Stimulated activated naive CD4-positive, alpha-beta T cell (primary cell): ENCODE measurements around the gene DUSP12.

ENCODE experiments used
- DNase-seq, 6 experiments: peaks; one replicate each; lab custom pipeline; 2025; lab: John Stamatoyannopoulos, UW

The DUSP12 gene

DNA sequence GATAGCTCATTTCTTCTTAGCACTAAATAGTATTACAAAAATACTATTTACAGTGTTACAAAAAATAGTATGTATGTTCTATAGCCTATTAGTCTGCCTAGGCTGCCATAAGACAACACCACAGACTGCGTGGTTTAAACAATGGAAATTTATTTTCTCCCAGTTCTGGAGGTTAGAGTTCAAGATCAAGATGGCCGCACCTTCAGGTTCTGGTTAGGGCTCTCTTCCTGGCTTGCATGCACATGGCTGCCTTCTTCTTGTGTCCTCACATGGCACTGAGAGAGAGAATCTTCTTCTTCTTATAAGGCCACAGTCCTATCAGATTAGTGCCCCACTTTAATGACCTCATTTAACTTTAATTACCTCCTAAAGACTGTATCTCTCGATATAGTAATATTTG is 20.7 kb downstream of the DUSP12 start:
- no peak for DNase-seq

GRCh38 chr1:161771161-161771560 is 21.6 kb downstream of the DUSP12 start:
- DNase-seq, result peak in 3 of 6 experiments; percentile 15 to 23 (median 20)

DNA sequence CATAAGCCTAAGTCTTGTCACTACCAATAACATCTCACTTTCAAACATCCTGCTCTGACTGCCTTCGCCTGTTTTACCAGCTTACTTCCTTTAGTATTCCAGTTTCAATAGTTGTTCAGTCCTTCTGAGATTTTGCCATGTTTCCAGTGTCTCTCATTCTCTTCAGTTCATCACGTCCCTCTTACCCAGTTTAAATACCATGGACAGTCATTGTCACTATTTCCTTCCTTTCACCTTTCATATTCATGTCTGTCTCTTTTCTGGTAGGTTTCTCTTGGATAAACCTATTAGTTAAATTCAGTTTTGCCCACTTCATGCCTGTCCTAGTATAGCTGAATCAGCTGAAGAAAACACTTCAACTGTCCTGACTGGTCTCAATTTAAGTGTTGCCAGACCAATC is 22.4 kb downstream of the DUSP12 start:
- DNase-seq, result no peak

DNA sequence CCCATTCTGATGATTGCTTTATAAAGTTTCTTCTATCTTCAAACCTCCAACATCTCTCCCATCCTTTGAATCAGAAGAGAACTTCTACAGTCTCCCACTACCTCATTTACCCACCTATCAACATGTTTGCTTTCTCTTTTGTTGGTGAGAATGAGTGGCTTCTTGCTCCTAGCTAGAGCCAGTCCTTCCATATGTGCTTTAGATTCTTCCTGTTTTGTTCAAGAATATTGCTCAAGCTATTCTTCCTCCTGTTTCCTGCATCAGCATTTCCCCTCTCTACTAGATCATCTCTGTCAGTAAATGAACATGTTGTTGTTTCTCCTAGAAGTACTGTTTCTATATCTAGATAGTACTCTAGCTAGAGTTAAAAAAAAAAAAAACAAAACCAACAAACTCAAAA is 22.8 kb downstream of the DUSP12 start:
- peak in 2 of 6 experiments; percentile 8 to 11 for DNase-seq

DNA sequence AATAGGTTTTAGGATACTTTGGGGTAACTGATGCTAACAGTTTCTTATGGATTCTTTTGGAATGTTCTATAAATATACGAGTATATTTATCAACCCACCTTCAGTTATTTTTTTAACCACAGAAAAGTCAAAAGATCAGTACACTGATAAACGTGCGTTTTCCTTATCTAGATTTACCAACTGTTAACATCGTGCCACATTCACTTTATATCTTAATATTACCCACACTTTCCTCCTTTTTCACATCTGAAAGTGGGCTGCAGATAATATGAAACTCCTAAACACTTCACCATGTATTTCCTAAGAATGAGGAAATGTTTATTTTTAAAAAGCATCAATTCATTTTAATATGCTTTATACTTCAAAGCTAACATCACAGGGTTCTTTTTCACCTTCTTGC is 24.2 kb downstream of the DUSP12 start:
- DNase-seq, result no peak

DNA sequence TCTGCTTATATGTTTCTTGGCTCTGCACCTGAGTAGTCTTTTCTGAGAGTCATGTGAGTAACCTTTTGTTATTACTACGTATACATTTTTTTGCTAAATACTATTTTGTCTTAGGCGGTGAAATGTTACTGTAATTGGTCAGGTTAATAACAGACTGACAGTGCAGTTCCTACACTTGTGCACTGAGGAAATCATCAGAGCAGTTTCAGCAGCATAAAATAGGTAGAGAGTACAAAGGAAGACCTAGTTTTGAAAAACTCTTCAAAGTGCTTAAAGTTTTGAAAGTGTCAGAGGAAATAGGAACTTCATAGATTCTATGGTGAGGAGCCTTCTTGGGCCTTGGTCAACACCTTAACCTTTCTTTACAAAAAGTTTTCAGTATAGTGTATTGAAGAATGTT is 27.7 kb downstream of the DUSP12 start:
- DNase-seq, result peak in 2 of 6 experiments; percentile 21 to 23

GRCh38 chr1:161778522-161778921 is 28.9 kb downstream of the DUSP12 start:
- DNase-seq, result no peak

- DNase-seq, result no peak
These were observed 29.8 kb downstream of the DUSP12 start for GRCh38 chr1:161779393-161779792.

DNA sequence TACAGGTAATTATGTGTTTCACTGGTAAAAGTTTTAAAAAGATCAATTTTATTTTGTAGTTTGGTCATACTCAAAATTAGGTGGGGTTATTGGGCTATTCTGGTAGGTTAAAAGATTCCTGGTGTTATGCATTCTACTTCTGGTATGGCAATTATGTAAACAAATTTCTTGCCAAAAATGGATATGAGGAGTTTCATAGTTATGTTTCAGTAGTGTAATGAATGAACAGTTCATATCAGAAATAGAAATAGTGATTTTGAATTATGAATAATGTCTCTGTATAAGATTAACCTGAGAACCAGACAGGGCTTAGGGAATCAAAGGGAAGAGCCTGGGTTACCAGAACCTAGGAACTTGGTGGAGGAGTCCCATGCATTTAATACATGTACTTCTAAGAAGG is 32.4 kb downstream of the DUSP12 start:
- DNase-seq, result no peak

DNA sequence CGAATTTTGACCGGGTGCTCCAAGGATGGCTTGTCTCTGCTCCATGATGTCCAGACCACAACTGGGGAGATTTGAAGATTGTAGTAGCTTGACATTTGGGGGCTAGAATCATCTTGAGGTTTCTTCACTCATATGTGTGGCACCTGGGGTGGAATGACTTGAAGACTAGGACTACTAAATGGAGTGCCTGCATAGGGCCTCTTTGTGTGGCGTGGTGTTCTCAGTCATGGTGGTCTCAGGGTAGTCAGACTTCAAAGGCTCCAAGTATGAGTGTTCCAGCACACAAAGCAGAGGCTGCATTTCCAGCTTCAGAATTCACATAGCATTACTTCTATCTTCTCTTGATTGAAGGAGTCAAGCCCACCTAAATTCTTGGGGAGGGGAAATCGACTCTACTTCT is 33.3 kb downstream of the DUSP12 start:
- DNase-seq, result no peak

DNA sequence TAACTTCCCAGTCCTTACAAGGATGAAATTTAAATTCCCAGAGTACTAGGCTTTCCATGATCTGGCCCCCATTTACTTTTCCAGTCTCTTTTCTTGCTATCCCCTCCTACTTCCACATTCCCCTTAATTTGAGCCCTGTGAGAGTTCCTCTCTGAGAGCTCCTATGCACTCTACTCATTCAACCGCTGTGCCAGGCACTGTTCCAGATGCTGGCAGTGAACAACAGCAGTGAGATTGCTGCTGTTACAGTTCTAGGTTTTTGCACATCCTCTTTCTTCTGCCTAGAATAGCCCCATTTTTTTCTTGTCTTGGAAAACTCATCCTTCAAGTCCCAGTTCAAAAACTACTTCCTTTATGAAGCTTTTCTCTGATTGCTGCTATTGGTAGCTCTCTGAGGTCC is 35.4 kb downstream of the DUSP12 start:
- no peak for DNase-seq

GRCh38 chr1:161787355-161787754 is 37.8 kb downstream of the DUSP12 start:
- DNase-seq, result no peak

GRCh38 chr1:161790587-161791317 is 41.2 kb downstream of the DUSP12 start:
- no peak for DNase-seq

DNA sequence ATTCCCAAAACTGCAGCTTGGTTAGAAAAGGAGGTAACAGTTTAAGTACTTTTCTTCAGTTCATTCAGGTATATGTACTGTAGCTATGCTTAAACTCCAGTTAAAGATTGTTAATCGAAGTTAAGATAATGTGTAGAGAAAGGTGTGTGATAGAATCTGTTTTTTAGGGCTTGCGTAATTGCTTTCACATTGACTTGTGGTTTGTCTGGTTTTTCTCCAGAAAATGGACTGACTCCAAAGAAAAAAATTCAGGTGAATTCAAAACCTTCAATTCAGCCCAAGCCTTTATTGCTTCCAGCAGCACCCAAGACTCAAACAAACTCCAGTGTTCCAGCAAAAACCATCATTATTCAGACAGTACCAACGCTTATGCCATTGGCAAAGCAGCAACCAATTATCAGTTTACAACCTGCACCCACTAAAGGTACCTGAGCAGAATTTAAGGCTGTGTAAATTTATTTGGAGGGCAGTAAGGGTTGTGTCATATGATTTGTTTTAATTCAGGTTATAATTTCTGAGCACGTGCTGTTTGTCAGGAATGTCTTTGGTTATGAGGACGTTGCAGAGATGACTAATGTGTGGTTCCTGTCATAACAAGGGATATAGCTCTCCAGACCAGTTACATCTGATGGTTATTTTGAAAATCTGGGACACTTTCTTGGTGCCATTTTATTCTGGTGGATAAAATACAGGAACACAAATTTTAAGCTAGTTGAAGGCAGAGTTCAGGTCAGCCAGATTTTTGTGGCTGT is 42.5 kb downstream of the DUSP12 start:
- no peak for DNase-seq

DNA sequence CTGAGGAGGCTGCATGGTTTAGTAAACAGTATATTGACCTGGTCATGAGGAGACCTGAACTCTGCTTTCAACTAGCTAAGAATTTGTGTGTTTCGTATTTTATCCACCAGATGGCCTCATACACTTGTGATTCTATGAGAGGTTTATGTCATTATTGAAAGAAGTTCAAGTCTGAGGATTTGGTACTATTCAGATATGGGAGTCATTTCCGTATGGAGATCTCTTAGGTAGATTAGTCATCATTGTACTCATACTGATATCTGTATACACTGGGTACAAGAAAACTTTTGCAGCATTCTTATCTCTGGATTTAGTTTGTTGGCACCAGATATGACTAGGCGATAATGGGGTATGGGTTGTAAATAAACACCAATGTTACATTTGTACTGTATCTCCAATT is 43.2 kb downstream of the DUSP12 start:
- DNase-seq, result peak in 3 of 6 experiments; percentile 2 to 53 (median 50)

DNA sequence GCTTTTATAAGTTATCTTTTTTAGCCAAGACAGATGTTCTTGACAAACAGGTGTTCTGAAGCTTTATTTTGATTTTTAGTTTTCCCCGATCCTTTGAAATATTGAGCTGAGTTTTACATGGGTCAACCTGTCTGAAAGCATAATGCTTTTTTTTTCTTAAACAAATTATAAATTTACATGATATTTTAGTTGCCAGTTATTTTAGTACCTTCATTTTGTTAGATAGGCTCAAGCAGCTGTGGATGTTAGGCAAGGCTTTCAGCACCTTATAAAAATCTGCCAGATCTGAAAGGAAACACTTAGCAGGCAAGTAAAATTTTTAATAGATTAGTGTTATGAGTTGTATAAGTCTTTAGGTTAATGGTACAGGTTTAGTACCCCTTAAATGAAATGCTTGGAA is 50.2 kb downstream of the DUSP12 start:
- no peak for DNase-seq

DNA sequence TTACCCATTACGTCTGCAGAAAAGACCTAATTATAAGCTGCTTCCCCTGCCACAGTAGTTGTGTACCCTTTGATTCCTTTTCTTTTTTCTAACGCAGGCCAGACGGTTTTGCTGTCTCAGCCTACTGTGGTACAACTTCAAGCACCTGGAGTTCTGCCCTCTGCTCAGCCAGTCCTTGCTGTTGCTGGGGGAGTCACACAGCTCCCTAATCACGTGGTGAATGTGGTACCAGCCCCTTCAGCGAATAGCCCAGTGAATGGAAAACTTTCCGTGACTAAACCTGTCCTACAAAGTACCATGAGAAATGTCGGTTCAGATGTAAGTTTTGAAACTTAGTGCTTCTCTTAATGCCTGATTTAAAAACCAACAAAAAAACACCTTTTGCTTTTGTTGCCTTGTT is 52.4 kb downstream of the DUSP12 start:
- no peak for DNase-seq

DNA sequence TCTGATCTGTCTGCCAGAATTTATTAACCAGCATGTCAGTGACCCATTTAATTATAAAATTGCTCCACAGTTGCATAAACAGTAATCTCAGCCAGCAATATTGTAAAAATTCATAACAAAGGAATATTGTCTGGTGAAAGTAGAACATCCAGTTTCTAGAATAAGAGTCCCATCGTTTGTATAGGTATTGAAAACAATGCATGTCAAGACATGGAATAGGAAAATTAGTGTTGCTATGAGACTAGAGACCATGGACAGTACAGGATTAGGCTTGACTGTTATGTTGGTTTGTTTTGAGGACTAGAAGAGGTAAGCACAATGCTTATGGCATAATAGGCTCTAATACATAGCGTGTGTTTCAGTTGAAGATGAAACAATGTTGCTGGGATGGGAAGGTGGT is 53.6 kb downstream of the DUSP12 start:
- no peak for DNase-seq

- DNase-seq, result no peak
These were observed 56.0 kb downstream of the DUSP12 start for GRCh38 chr1:161805399-161806197.
